Peyer's patch (tissue), 4 donors: ENCODE measurements around the gene KIAA0586.
"Not testable (repeated sequence)": the region's sequence is repeated elsewhere in the genome, so short reads cannot be mapped to it uniquely, and the experiment has no call there.

Experiments
- CTCF ChIP-seq, 6 experiments: fragments of 450-650 bp in 4 of 6; fragments of 200-600 bp in 2 of 6; sonication (generic) in 1 of 6; IDR thresholded peaks; one replicate each; pipeline ENCODE4 v1.5.1; 2017 to 2019; ENCODE audit warnings: antibody characterized with exemption in 6 of 6, mild to moderate bottlenecking in 3 of 6, moderate library complexity in 1 of 6
- POLR2A ChIP-seq, 2 donors: fragments of 450-650 bp; IDR thresholded peaks; one replicate each; pipeline ENCODE4 v1.5.1; 2017; ENCODE audit warnings: antibody characterized with exemption in 2 of 2, mild to moderate bottlenecking in 2 of 2, moderate library complexity in 2 of 2

- not testable (repeated sequence) for TF ChIP-seq CTCF, POLR2A (IDR thresholded peaks at IDR 0.05)
Measured at GRCh38 chr14:58581389-58581788, 153.9 kb downstream of the KIAA0586 start.
